ENCODE data around the gene PDE4D. TPM values are rescaled to one million over a fixed set of nuclear protein-coding genes. Genes with fewer than 3 reads are reported as not detected.

Gene PDE4D
- total RNA-seq, 1 experiment from 2014 or later, result 11.6 TPM

DNA sequence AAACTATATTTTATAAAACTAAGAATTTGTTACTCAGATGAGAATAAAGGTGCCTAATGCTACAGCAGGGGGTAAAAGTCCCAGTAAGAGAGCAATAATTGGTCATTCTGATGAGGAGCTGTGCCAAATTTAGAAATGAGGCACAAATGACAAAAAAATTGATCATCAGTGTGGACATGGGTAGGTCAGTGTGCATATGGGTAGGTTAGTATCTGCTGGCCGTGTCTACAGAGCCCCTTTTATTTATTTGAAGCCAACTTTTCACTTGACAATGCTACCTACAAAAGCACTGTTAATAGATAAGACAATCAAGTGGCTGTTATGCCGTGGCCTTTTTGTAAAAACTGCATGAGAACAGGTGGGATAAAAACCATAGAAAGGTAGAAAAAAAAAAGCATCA lies 856.1 kb downstream of the PDE4D start:
- Mint-ChIP-seq H3K27ac (ENCODE audit: unreplicated experiment) (no peak overlapping the region), H3K36me3 (ENCODE audit: insufficient read depth, unreplicated experiment) (peaks cover 7% of the 10 kb centered on the region), H3K27me3 (ENCODE audit: unreplicated experiment) (no peaks in the 10 kb centered on the region), H3K4me3 (ENCODE audit: low read depth, unreplicated experiment) (no peak overlapping the region), H3K9me3 (ENCODE audit: low read depth, unreplicated experiment) (no peaks in the 10 kb centered on the region), H3K4me1 (ENCODE audit: low read depth, unreplicated experiment) (peaks cover 35% of the 10 kb centered on the region)
- CTCF ChIA-PET, result no interaction called here
- no peak for DNase-seq
- no TSS peak for BruUV-seq (replicated peaks)
- TF ChIP-seq, protein P1, sequence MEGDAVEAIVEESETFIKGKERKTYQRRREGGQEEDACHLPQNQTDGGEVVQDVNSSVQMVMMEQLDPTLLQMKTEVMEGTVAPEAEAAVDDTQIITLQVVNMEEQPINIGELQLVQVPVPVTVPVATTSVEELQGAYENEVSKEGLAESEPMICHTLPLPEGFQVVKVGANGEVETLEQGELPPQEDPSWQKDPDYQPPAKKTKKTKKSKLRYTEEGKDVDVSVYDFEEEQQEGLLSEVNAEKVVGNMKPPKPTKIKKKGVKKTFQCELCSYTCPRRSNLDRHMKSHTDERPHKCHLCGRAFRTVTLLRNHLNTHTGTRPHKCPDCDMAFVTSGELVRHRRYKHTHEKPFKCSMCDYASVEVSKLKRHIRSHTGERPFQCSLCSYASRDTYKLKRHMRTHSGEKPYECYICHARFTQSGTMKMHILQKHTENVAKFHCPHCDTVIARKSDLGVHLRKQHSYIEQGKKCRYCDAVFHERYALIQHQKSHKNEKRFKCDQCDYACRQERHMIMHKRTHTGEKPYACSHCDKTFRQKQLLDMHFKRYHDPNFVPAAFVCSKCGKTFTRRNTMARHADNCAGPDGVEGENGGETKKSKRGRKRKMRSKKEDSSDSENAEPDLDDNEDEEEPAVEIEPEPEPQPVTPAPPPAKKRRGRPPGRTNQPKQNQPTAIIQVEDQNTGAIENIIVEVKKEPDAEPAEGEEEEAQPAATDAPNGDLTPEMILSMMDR (IDR thresholded peaks at IDR 0.05; ENCODE audit: unreplicated experiment), result no peak
- intact Hi-C loops (cut with micrococcal nuclease; ENCODE audit: unreplicated experiment), result loop anchor here (2.0 kb wide), 1 partner anchor 89 kb away; no protein-coding TSS in a partner anchor

DNA sequence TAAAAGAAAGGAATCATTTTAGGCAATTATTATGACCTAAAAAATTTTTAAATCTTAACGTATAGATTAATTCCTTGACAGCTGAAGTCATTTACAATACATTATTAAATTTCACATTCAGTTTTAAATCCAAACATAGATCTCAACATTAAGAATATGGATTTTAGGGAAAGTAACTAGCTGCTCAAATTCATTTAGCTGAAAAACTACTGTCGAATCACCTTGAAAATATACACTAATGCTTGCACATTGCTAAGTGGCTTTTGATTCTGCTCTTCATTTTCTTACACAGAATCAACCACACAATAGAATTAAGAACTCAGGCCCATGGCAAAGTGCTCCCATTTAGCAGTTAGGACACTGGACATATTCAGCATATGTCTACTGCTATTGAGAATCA lies 856.5 kb downstream of the PDE4D start:
- H3K4me3 Mint-ChIP-seq (ENCODE audit: low read depth, unreplicated experiment), result no peak overlapping the region
- H3K36me3 Mint-ChIP-seq (ENCODE audit: insufficient read depth, unreplicated experiment), result peaks cover 7% of the 10 kb centered on the region
- TF ChIP-seq, protein P1 (IDR thresholded peaks at IDR 0.05; ENCODE audit: unreplicated experiment), result no peak
- H3K9me3 Mint-ChIP-seq (ENCODE audit: low read depth, unreplicated experiment), result no peaks in the 10 kb centered on the region
- no TSS peak for BruUV-seq (replicated peaks)
- no peak for DNase-seq
- H3K4me1 Mint-ChIP-seq (ENCODE audit: low read depth, unreplicated experiment), result peaks cover 31% of the 10 kb centered on the region
- no peak overlapping the region for H3K27ac Mint-ChIP-seq (ENCODE audit: unreplicated experiment)
- CTCF ChIA-PET, result interaction anchor here (1.2 kb wide), 1 partner anchor 137 kb away, joined by 3 read pairs; no protein-coding TSS in a partner anchor
- H3K27me3 Mint-ChIP-seq (ENCODE audit: unreplicated experiment), result no peaks in the 10 kb centered on the region
- intact Hi-C loops (cut with micrococcal nuclease; ENCODE audit: unreplicated experiment), result loop anchor here (2.0 kb wide), 1 partner anchor 90 kb away; no protein-coding TSS in a partner anchor

DNA sequence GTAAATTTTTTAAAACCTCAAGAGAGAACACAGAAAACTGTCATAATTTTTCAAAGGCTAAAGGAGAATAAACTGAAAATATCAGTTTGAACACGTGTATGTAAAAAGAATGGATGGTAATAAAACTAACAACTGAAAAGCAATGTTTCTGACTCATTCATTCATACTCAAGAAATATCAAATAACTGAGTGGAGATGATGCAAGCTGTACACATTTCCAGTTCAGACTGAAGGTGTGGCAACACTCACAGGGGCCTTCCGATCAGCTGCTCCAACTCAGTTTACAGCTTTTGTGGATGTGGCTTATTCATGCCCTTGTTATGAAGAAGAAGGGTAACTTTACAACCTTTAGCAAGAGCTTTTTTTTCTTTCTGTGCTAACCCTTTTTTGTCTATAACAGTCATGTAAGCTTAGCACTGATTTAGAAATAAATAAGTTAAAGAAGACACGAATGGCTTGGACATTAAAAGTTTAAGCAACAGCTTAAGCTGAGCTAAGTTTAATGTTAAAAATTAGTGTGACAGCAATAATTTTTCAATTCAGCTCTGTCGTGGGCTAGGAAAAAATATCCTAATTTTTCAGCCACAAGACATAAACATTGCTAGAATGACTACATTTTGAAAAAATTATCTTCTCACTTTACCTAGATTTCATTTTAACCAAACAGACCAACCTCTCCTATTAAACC lies 857.1 kb downstream of the PDE4D start:
- H3K36me3 Mint-ChIP-seq (ENCODE audit: insufficient read depth, unreplicated experiment), result peaks cover 7% of the 10 kb centered on the region
- no TSS peak for BruUV-seq (replicated peaks)
- H3K9me3 Mint-ChIP-seq (ENCODE audit: low read depth, unreplicated experiment), result no peaks in the 10 kb centered on the region
- DNase-seq, result peak; percentile 17
- TF ChIP-seq, protein P1 (IDR thresholded peaks at IDR 0.05; ENCODE audit: unreplicated experiment), result no peak
- CTCF ChIA-PET, result interaction anchor here (0.6 to 1.2 kb wide), 3 partner anchors 89 to 240 kb away, joined by 3 read pairs; no protein-coding TSS in a partner anchor
- H3K27ac Mint-ChIP-seq (ENCODE audit: unreplicated experiment), result peak overlapping the region; percentile 56
- no peaks in the 10 kb centered on the region for H3K27me3 Mint-ChIP-seq (ENCODE audit: unreplicated experiment)
- H3K4me1 Mint-ChIP-seq (ENCODE audit: low read depth, unreplicated experiment), result peaks cover 24% of the 10 kb centered on the region
- no peak overlapping the region for H3K4me3 Mint-ChIP-seq (ENCODE audit: low read depth, unreplicated experiment)
- intact Hi-C loops (cut with micrococcal nuclease; ENCODE audit: unreplicated experiment), result loop anchor here (2.0 kb wide), 1 partner anchor 90 kb away; no protein-coding TSS in a partner anchor

DNA sequence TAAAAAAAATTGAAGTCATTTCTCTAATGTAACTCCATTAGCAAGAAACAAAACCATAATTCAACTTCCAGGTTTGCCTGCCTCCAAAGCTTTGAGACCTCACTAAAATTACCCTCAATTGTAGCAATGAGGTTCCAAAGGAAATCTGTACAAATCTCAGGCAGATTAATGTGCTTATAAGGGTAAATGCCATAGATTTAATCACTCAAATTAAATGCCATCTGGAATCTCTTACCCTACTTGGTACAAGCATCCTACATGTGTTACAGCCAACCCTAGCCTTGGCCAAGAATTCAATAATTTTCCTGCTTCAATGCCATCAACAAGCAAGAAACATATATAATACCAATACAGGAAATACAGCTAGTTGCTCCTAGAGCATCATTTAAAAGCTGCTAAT lies 857.8 kb downstream of the PDE4D start:
- Mint-ChIP-seq H3K4me1 (ENCODE audit: low read depth, unreplicated experiment) (peaks cover 17% of the 10 kb centered on the region), H3K27ac (ENCODE audit: unreplicated experiment) (peak overlapping the region; percentile 56), H3K27me3 (ENCODE audit: unreplicated experiment) (no peaks in the 10 kb centered on the region), H3K36me3 (ENCODE audit: insufficient read depth, unreplicated experiment) (peaks cover 7% of the 10 kb centered on the region), H3K9me3 (ENCODE audit: low read depth, unreplicated experiment) (no peaks in the 10 kb centered on the region), H3K4me3 (ENCODE audit: low read depth, unreplicated experiment) (no peak overlapping the region)
- DNase-seq, result no peak
- CTCF ChIA-PET, result interaction anchor here (1.2 kb wide), 1 partner anchor 139 kb away, joined by 3 read pairs; no protein-coding TSS in a partner anchor
- no TSS peak for BruUV-seq (replicated peaks)
- intact Hi-C loops (cut with micrococcal nuclease; ENCODE audit: unreplicated experiment), result loop anchor here (2.0 kb wide), 1 partner anchor 91 kb away; no protein-coding TSS in a partner anchor
- TF ChIP-seq, protein P1 (IDR thresholded peaks at IDR 0.05; ENCODE audit: unreplicated experiment), result no peak

Measured in Calu3 (cell line).